HCT116 (cell line): ENCODE data around the gene C9orf72. TPM values are rescaled to one million over a fixed set of nuclear protein-coding genes. Genes with fewer than 3 reads are reported as not detected.

ENCODE experiments used
- ATAC-seq: fragments of 200-7000 bp; cut with Tn5 transposase; 2 replicates; pipeline ENCODE4 v1.9.1; 2020; ENCODE audit warnings: mild to moderate bottlenecking, moderate library complexity
- BruUV-seq: library from RNA; stranded (reverse); fragments of 400-500 nt; replicated peaks from 2 replicates; lab custom pipeline; 2021; lab: Mats Ljungman, UMichigan
- CTCF ChIA-PET: fragments of 300-600 bp; sonication (Branson Sonifier 250); formaldehyde crosslinking; loops from one replicate; lab custom pipeline; 2021; ENCODE audit warnings: antibody characterized with exemption; lab: Charles Lee
- POLR2A ChIA-PET: fragments of 300-600, 350-600 bp; sonication (Branson Sonifier 250); formaldehyde crosslinking; loops from one replicate; lab custom pipeline; 2021; ENCODE audit warnings: antibody characterized with exemption; lab: Charles Lee
- RAD21 ChIA-PET, 2 experiments: fragments of 300-600 bp; sonication (Branson Sonifier 250); formaldehyde crosslinking; loops; one replicate each; lab custom pipeline; 2023; ENCODE audit warnings: low total read pairs in 2 of 2; ENCODE audit not compliant: uncharacterized antibody in 2 of 2, unreplicated experiment in 2 of 2, low non-redundant PET in 1 of 2; lab: Charles Lee
- DNase-seq: peaks from one replicate; pipeline ENCODE4 v3.0.0-alpha.2; 2010; ENCODE audit warnings: low read depth, low spot score
- H2AFZ ChIP-seq: fragments of 200-600 bp; shearing (Covaris generic), sonication (generic); 2 replicates; pipeline ENCODE4 v1.6.1; 2017; ENCODE audit warnings: low read depth, mixed run types, mixed read lengths, antibody characterized with exemption, low read length; ENCODE audit not compliant: poor library complexity, severe bottlenecking
- H3K27ac ChIP-seq: 2 replicates; pipeline ENCODE4 v1.5.1; 2012; ENCODE audit warnings: low read depth, low read length
- H3K27me3 ChIP-seq: fragments of 200-600 bp; sonication (generic); 2 replicates; pipeline ENCODE4 v1.6.1; 2016; ENCODE audit warnings: mixed run types, low read length, mixed read lengths; ENCODE audit not compliant: insufficient read depth
- H3K36me3 ChIP-seq, 2 experiments: fragments of 200-500 bp in 1 of 2; fragments of 200-600 bp in 1 of 2; sonication (Bioruptor generic) in 1 of 2; sonication (generic) in 1 of 2; 2 replicates each; pipeline versions ENCODE4 v1.5.1 to v1.6.1; 2014 to 2016; ENCODE audit warnings: low read length in 2 of 2, inconsistent platforms in 1 of 2, mixed read lengths in 1 of 2, mixed run types in 1 of 2; ENCODE audit not compliant: insufficient read depth in 2 of 2, control insufficient read depth in 1 of 2
- H3K4me1 ChIP-seq, 2 experiments: fragments of 200-600 bp in 1 of 2; sonication (generic) in 1 of 2; 2 replicates each; pipeline versions ENCODE4 v1.5.1 to v1.6.1; 2012 to 2017; ENCODE audit warnings: low read length in 2 of 2, inconsistent platforms in 1 of 2, mild to moderate bottlenecking in 1 of 2, mixed read lengths in 1 of 2, mixed run types in 1 of 2, moderate library complexity in 1 of 2; ENCODE audit not compliant: insufficient read depth in 2 of 2, control insufficient read depth in 1 of 2
- H3K4me2 ChIP-seq: fragments of 200-600 bp; sonication (generic); 2 replicates; pipeline ENCODE4 v1.6.1; 2017; ENCODE audit warnings: mixed run types, low read length, mixed read lengths
- H3K4me3 ChIP-seq, 2 experiments: fragments of 200-600 bp in 1 of 2; sonication (generic) in 1 of 2; replicated peaks in 1 of 2; 2 replicates each; pipeline ENCODE4 v1.5.1; 2011 to 2016; ENCODE audit warnings: low read length in 2 of 2, control low read depth in 1 of 2, low read depth in 1 of 2, mild to moderate bottlenecking in 1 of 2, mixed read lengths in 1 of 2, mixed run types in 1 of 2
- H3K79me2 ChIP-seq: fragments of 200-600 bp; sonication (generic); 2 replicates; pipeline ENCODE4 v1.6.1; 2017; ENCODE audit warnings: mild to moderate bottlenecking, mixed run types, low read length, moderate library complexity, mixed read lengths; ENCODE audit not compliant: insufficient read depth
- H3K9ac ChIP-seq: fragments of 200-600 bp; sonication (generic); 2 replicates; pipeline ENCODE4 v1.6.1; 2016; ENCODE audit warnings: low read length, mixed read lengths
- H3K9me2 ChIP-seq: fragments of 200-600 bp; sonication (generic), shearing (Covaris generic); 2 replicates; pipeline ENCODE4 v1.6.1; 2017; ENCODE audit warnings: mixed run types, mild to moderate bottlenecking, moderate library complexity; ENCODE audit not compliant: insufficient read depth
- H3K9me3 ChIP-seq, 2 experiments: fragments of 200-500 bp in 1 of 2; fragments of 200-600 bp in 1 of 2; sonication (Bioruptor generic) in 1 of 2; sonication (generic) in 1 of 2; 2 replicates each; pipeline ENCODE4 v1.6.1; 2014 to 2017; ENCODE audit warnings: low read length in 2 of 2, mixed read lengths in 2 of 2, inconsistent platforms in 1 of 2, low read depth in 1 of 2, mild to moderate bottlenecking in 1 of 2, mixed run types in 1 of 2, moderate library complexity in 1 of 2; ENCODE audit not compliant: control insufficient read depth in 1 of 2, insufficient read depth in 1 of 2
- H4K20me1 ChIP-seq: fragments of 200-600 bp; sonication (generic), shearing (Covaris generic); 2 replicates; pipeline ENCODE4 v1.6.1; 2017; ENCODE audit warnings: mixed run types, mild to moderate bottlenecking, moderate library complexity; ENCODE audit not compliant: insufficient read depth
- CBX3 ChIP-seq: IDR thresholded peaks from 2 replicates; pipeline ENCODE4 v1.6.1; 2012; ENCODE audit warnings: low read depth
- CEBPB ChIP-seq: IDR thresholded peaks from 2 replicates; pipeline ENCODE4 v1.6.1; 2012; ENCODE audit warnings: low read depth
- EGR1 ChIP-seq: IDR thresholded peaks from 2 replicates; pipeline ENCODE4 v1.6.1; 2012; ENCODE audit warnings: low read depth
- EZH2 ChIP-seq: fragments of 200-600 bp; sonication (generic); IDR thresholded peaks from 2 replicates; pipeline ENCODE4 v1.6.1; 2017; ENCODE audit warnings: antibody characterized with exemption, mixed run types
- EZH2phosphoT487 ChIP-seq: fragments of 200-600 bp; IDR thresholded peaks from 2 replicates; pipeline ENCODE4 v1.6.1; 2018; ENCODE audit warnings: antibody characterized with exemption, borderline replicate concordance
- JUND ChIP-seq: IDR thresholded peaks from 2 replicates; pipeline ENCODE4 v1.6.1; 2012
- MAX ChIP-seq: IDR thresholded peaks from 2 replicates; pipeline ENCODE4 v1.6.1; 2012
- POLR2A ChIP-seq: IDR thresholded peaks from 2 replicates; pipeline ENCODE4 v1.7.0; 2011; ENCODE audit warnings: borderline replicate concordance; ENCODE audit not compliant: insufficient read depth, insufficient read length; ENCODE audit errors: extremely low read depth
- RAD21 ChIP-seq: IDR thresholded peaks from 2 replicates; pipeline ENCODE4 v1.6.1; 2012; ENCODE audit warnings: low read depth, mild to moderate bottlenecking
- REST ChIP-seq: IDR thresholded peaks from 2 replicates; pipeline ENCODE4 v1.6.1; 2012; ENCODE audit warnings: low read depth
- SIN3A ChIP-seq: IDR thresholded peaks from 2 replicates; pipeline ENCODE4 v1.6.1; 2012; ENCODE audit warnings: low read depth
- SP1 ChIP-seq: IDR thresholded peaks from 2 replicates; pipeline ENCODE4 v1.6.1; 2012; ENCODE audit warnings: low read depth
- TCF7L2 ChIP-seq: IDR thresholded peaks from 2 replicates; pipeline ENCODE4 v1.7.0; 2011; ENCODE audit warnings: borderline replicate concordance, inconsistent platforms; ENCODE audit not compliant: insufficient read depth, insufficient read length; ENCODE audit errors: extremely low read depth
- ZBTB33 ChIP-seq: IDR thresholded peaks from 2 replicates; pipeline ENCODE4 v1.6.1; 2011; ENCODE audit warnings: mild to moderate bottlenecking, low read length, moderate library complexity; ENCODE audit not compliant: insufficient replicate concordance; ENCODE audit errors: extremely low read depth
- ZNF274 ChIP-seq: fragments of 200-500 bp; sonication (Bioruptor generic); IDR thresholded peaks from 2 replicates; pipeline ENCODE4 v1.6.1; 2014; ENCODE audit warnings: mild to moderate bottlenecking, low read depth, low read length, inconsistent platforms
- intact Hi-C: fragments of 100-400 bp; cut with micrococcal nuclease; formaldehyde crosslinking; loops from 2 replicates; pipeline ENCODE4 v1.10.0; 2022
- total RNA-seq: library from RNA; stranded (reverse); gene quantifications from one replicate; pipeline ENCODE4 v1.2.1, GENCODE V29; 2021; ENCODE audit not compliant: unreplicated experiment

C9orf72 gene
- total RNA-seq, 1 experiment from 2014 or later, result 12.0 TPM

GRCh38 chr9:27622693-27623340, 49.5 kb upstream of the C9orf72 start:
- ChIA-PET RAD21 (no interaction called here), CTCF (no interaction called here), POLR2A (no interaction called here)
- no peaks in the 10 kb centered on the region for H3K9me2 ChIP-seq
- no peak for TF ChIP-seq ZNF274
- no peak for TF ChIP-seq EZH2phosphoT487
- TF ChIP-seq SIN3A, result no peak
- TF ChIP-seq TCF7L2, result no peak
- no peak for TF ChIP-seq ZBTB33
- TF ChIP-seq POLR2A, result no peak
- TF ChIP-seq CEBPB, result no peak
- TF ChIP-seq REST, result no peak
- TF ChIP-seq EGR1, result no peak
- no peak for TF ChIP-seq JUND
- TF ChIP-seq MAX, result no peak
- no peak for TF ChIP-seq SP1
- TF ChIP-seq RAD21, result no peak
- TF ChIP-seq EZH2, result no peak
- TF ChIP-seq CBX3, result no peak
- BruUV-seq, result no TSS peak
- intact Hi-C loops, result no loop called here
- H3K9ac ChIP-seq, result no peak overlapping the region
- DNase-seq, result no peak
- no peak overlapping the region for H3K4me2 ChIP-seq
- H3K27ac ChIP-seq, result no peak overlapping the region
- no peak overlapping the region for H2AFZ ChIP-seq
- no peaks in the 10 kb centered on the region for H3K79me2 ChIP-seq
- ATAC-seq, result no peak
- H3K4me3 ChIP-seq, result no peak overlapping the region
- H3K27me3 ChIP-seq, result peaks cover 38% of the 10 kb centered on the region
- H3K36me3 ChIP-seq, result no peaks in the 10 kb centered on the region
- peaks cover 0 to 2% of the 10 kb centered on the region in 2 experiments; a peak in 2 of 4 replicates for H3K4me1 ChIP-seq
- no peaks in the 10 kb centered on the region for H4K20me1 ChIP-seq
- H3K9me3 ChIP-seq, result no peaks in the 10 kb centered on the region
